ENCODE data around the gene ARL5C. TPM values are rescaled to one million over a fixed set of nuclear protein-coding genes. Genes with fewer than 3 reads are reported as not detected.
A peak's percentile ranks its signal among the peaks of the same experiment; 100 is the strongest.

ARL5C gene
- total RNA-seq, 2 experiments from 2014 or later: 0.16 to 0.65 TPM

DNA sequence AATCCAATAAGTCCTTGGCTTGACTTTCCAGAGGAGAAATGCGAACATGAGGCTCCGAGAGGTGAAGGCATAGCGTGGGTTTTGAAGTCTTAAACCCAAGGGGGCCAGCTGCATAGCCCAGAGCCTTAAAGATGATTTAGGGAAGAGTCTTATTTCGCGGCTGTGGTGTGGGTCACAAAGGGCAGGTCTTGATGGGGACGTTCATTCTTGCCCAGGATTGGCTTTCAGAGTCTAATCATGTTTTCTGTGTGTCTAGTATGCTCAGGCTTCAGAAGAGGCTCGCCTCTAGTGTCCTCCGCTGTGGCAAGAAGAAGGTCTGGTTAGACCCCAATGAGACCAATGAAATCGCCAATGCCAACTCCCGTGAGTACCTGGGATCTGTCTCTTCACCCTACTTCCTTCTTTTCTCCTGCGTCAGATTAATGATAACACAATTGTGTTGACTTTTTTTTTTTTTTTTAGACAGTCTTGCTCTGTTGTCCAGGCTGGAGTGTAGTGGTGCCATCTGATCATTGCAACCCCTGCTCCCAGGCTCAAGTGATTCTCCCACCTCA, 35.1 kb upstream of the ARL5C start:
- peak overlapping the region; percentile 96 for H3K4me2 ChIP-seq (ENCODE audit: low read length)
- CTCF ChIA-PET (ENCODE audit: unreplicated experiment): interaction anchor here (1.8 kb wide), 1 partner anchor 44 kb away, joined by 9 read pairs; no protein-coding TSS in a partner anchor
- peak overlapping the region; percentile 88 for H3K27ac ChIP-seq (ENCODE audit: low read depth, low read length, poor library complexity, severe bottlenecking)
- peaks cover 24% of the 10 kb centered on the region for H4K20me1 ChIP-seq (ENCODE audit: insufficient read depth, low read length)
- no TSS peak for BruUV-seq (replicated peaks)
- POLR2A ChIA-PET: no interaction called here
- intact Hi-C loops (cut with micrococcal nuclease; ENCODE audit: unreplicated experiment): loop anchor here (1.0 kb wide), 1 partner anchor 47 kb away; no protein-coding TSS in a partner anchor
- H3K79me2 ChIP-seq (ENCODE audit: insufficient read depth, low read depth, low read length): peaks cover 40% of the 10 kb centered on the region
- no peak overlapping the region for H2AFZ ChIP-seq (ENCODE audit: low read length)
- peak; percentile 33 for DNase-seq (ENCODE audit: low spot score)
- no peaks in the 10 kb centered on the region for H3K9me3 ChIP-seq (ENCODE audit: low read length)
- H3K4me3 ChIP-seq (ENCODE audit: low read depth, low read length, poor library complexity, severe bottlenecking): peak overlapping the region; percentile 91
- TF ChIP-seq, protein P1, sequence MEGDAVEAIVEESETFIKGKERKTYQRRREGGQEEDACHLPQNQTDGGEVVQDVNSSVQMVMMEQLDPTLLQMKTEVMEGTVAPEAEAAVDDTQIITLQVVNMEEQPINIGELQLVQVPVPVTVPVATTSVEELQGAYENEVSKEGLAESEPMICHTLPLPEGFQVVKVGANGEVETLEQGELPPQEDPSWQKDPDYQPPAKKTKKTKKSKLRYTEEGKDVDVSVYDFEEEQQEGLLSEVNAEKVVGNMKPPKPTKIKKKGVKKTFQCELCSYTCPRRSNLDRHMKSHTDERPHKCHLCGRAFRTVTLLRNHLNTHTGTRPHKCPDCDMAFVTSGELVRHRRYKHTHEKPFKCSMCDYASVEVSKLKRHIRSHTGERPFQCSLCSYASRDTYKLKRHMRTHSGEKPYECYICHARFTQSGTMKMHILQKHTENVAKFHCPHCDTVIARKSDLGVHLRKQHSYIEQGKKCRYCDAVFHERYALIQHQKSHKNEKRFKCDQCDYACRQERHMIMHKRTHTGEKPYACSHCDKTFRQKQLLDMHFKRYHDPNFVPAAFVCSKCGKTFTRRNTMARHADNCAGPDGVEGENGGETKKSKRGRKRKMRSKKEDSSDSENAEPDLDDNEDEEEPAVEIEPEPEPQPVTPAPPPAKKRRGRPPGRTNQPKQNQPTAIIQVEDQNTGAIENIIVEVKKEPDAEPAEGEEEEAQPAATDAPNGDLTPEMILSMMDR (conservative IDR thresholded peaks at IDR 0.05; ENCODE audit: low read length): no peak
- no peak for TF ChIP-seq EZH2phosphoT487 (IDR thresholded peaks at IDR 0.05; ENCODE audit: borderline replicate concordance, low read depth, low read length)
- H3K36me3 ChIP-seq (ENCODE audit: insufficient read depth, low read length): peaks cover 55% of the 10 kb centered on the region
- peaks cover 60% of the 10 kb centered on the region for H3K4me1 ChIP-seq (ENCODE audit: insufficient read depth, low read length, poor library complexity, severe bottlenecking)
- H3K9me2 ChIP-seq (ENCODE audit: insufficient read depth, low read length): no peaks in the 10 kb centered on the region

DNA sequence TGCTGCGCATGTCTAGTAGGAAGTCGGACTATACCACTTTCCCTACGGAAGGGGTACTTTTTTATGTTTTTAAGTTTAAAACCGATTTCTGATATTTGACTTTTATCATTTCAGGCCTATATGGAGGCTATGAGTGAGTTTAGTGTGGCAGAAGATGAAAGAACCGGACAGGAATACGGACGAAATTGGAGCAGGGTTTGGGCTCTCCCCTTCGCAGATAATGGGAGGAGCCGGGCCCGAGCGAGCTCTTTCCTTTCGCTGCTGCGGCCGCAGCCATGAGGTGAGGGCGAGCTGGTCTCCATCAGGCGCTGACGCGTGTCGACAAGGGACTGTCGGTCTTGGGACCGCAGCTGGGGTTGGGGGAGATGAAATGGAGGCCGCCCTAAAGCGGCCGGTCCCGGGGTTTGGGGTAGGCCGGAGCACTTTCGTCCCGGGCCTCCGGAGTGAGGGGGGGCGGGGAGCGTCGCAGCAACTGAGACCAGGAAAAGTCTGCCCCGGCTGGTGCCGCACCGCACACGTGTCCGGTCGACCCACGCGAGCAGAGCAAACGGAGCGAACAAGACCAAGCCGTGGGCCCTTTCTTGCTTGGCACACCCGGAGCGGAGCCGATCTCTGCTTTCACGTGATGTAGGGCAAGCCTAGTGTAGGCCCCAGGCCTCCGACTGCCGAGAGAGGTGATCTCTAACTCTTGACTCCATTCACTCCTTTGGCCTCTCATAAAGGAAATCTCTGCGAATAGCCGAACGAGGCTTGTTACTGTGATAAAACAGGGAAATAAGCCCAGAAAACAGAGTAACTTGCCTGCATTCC, 34.3 kb upstream of the ARL5C start, which contains the start of gene RPL19:
RPL19 (plus strand) TSS at position 214 of the 810 bp plus-strand sequence; CDS start at position 276, 62 bp downstream.
- Histone ChIP-seq H4K20me1 (ENCODE audit: insufficient read depth, low read length) (peaks cover 24% of the 10 kb centered on the region), H3K4me1 (ENCODE audit: insufficient read depth, low read length, poor library complexity, severe bottlenecking) (peaks cover 68% of the 10 kb centered on the region), H3K79me2 (ENCODE audit: insufficient read depth, low read depth, low read length) (peaks cover 48% of the 10 kb centered on the region), H2AFZ (ENCODE audit: low read length) (peak within 1 kb of the TSS; percentile 53), H3K36me3 (ENCODE audit: insufficient read depth, low read length) (peaks cover 51% of the 10 kb centered on the region), H3K4me3 (ENCODE audit: low read depth, low read length, poor library complexity, severe bottlenecking) (peak within 1 kb of the TSS; percentile 91), H3K9me3 (ENCODE audit: low read length) (no peaks in the 10 kb centered on the region), H3K9me2 (ENCODE audit: insufficient read depth, low read length) (no peaks in the 10 kb centered on the region), H3K4me2 (ENCODE audit: low read length) (peak within 1 kb of the TSS; percentile 96), H3K27ac (ENCODE audit: low read depth, low read length, poor library complexity, severe bottlenecking) (peak within 1 kb of the TSS; percentile 88)
- intact Hi-C loops (cut with micrococcal nuclease; ENCODE audit: unreplicated experiment): loop anchor here (1.0 kb wide), 1 partner anchor 46 kb away; no protein-coding TSS in a partner anchor
- POLR2A ChIA-PET: interaction anchor here (0.6 to 1.3 kb wide), 15 partner anchors 9 to 1415 kb away, joined by 3 to 10 read pairs (median 3); no protein-coding TSS in a partner anchor
- TF ChIP-seq, protein P1 (conservative IDR thresholded peaks at IDR 0.05; ENCODE audit: low read length): no peak
- TF ChIP-seq EZH2phosphoT487 (IDR thresholded peaks at IDR 0.05; ENCODE audit: borderline replicate concordance, low read depth, low read length): no peak
- DNase-seq (ENCODE audit: low spot score): peak; percentile 57
- CTCF ChIA-PET (ENCODE audit: unreplicated experiment): interaction anchor here (0.6 to 1.8 kb wide), 3 partner anchors 26 to 44 kb away, joined by 5 to 9 read pairs (median 5); no protein-coding TSS in a partner anchor
- no TSS peak for BruUV-seq (replicated peaks)
